Testis (tissue), 2 donors: Measurements from ENCODE around the gene PPP1R27.
A peak's percentile ranks its signal among the peaks of the same experiment; 100 is the strongest.

Experiments used
- CTCF ChIP-seq, 3 experiments: fragments of 450-650 bp in 2 of 3; fragments of 200-600 bp in 1 of 3; sonication (generic) in 1 of 3; IDR thresholded peaks; one replicate each; pipeline ENCODE4 v1.5.1; 2016 to 2019; ENCODE audit warnings: antibody characterized with exemption in 3 of 3, mild to moderate bottlenecking in 2 of 3, moderate library complexity in 1 of 3
- POLR2A ChIP-seq: fragments of 450-650 bp; IDR thresholded peaks from one replicate; pipeline ENCODE4 v1.6.1; 2017; ENCODE audit warnings: antibody characterized with exemption, mild to moderate bottlenecking, moderate library complexity

- peak; percentile 92 for TF ChIP-seq POLR2A
- peak in 2 of 3 experiments; percentile 26 to 40 for TF ChIP-seq CTCF (IDR thresholded peaks at IDR 0.05)
These were observed 36.8 kb upstream of the PPP1R27 start for GRCh38 chr17:81871387-81872230.
